Testis (tissue), 2 donors: Measurements from ENCODE around the gene MIA.

Experiments
- CTCF ChIP-seq, 3 experiments: fragments of 450-650 bp in 2 of 3; fragments of 200-600 bp in 1 of 3; sonication (generic) in 1 of 3; IDR thresholded peaks; one replicate each; pipeline ENCODE4 v1.5.1; 2016 to 2019; ENCODE audit warnings: antibody characterized with exemption in 3 of 3, mild to moderate bottlenecking in 2 of 3, moderate library complexity in 1 of 3
- POLR2A ChIP-seq: fragments of 450-650 bp; IDR thresholded peaks from one replicate; pipeline ENCODE4 v1.6.1; 2017; ENCODE audit warnings: antibody characterized with exemption, mild to moderate bottlenecking, moderate library complexity

GRCh38 chr19:40808021-40808325, 32.7 kb downstream of the MIA start:
- TF ChIP-seq POLR2A (no peak), CTCF (IDR thresholded peaks at IDR 0.05) (no peak)
